Tibial artery (tissue), 4 donors: ENCODE data around the gene THSD4.

ENCODE experiments used
- DNase-seq, 2 donors: peaks; one replicate each; pipeline ENCODE4 v3.0.0-alpha.2; 2019
- H3K27ac ChIP-seq, 2 donors: fragments of 200-600 bp; sonication (generic) in 1 of 2; 1 replicate in 1 of 2; 2 replicates in 1 of 2; pipeline ENCODE4 v1.5.1; 2018 to 2019; ENCODE audit warnings: mild to moderate bottlenecking in 1 of 2
- H3K27me3 ChIP-seq, 2 donors: fragments of 200-600 bp; sonication (generic) in 1 of 2; one replicate each; pipeline versions ENCODE4 v1.5.1 to v1.6.0; 2016 to 2019
- H3K36me3 ChIP-seq, 3 donors: fragments of 200-600 bp; sonication (generic) in 2 of 3; one replicate each; pipeline ENCODE4 v1.5.1; 2016 to 2019; ENCODE audit warnings: mild to moderate bottlenecking in 2 of 3
- H3K4me1 ChIP-seq, 4 donors: fragments of 200-600 bp; sonication (generic) in 2 of 4; 1 replicate in 3 of 4; 2 replicates in 1 of 4; pipeline ENCODE4 v1.5.1; 2016 to 2019
- H3K4me3 ChIP-seq, 2 donors: fragments of 200-600 bp; sonication (generic) in 1 of 2; 1 replicate in 1 of 2; 2 replicates in 1 of 2; pipeline ENCODE4 v1.5.1; 2018 to 2019; ENCODE audit warnings: mild to moderate bottlenecking in 2 of 2
- H3K9me3 ChIP-seq, 3 donors: fragments of 200-600 bp; sonication (generic) in 1 of 3; one replicate each; pipeline ENCODE4 v1.5.1; 2016 to 2019
- intact Hi-C: fragments of 100-400 bp; cut with DNase I; formaldehyde crosslinking; loops from one replicate; pipeline ENCODE4 v1.15.0; 2023; ENCODE audit warnings: low total_unique reads
- TF ChIP-seq, protein P1 (sequence below), 2 experiments: fragments of 200-600 bp in 1 of 2; fragments of 450-650 bp in 1 of 2; IDR thresholded peaks; one replicate each; pipeline ENCODE4 v1.5.1; 2017 to 2019; ENCODE audit warnings: antibody characterized with exemption in 2 of 2, mild to moderate bottlenecking in 1 of 2, moderate library complexity in 1 of 2

The THSD4 gene

DNA sequence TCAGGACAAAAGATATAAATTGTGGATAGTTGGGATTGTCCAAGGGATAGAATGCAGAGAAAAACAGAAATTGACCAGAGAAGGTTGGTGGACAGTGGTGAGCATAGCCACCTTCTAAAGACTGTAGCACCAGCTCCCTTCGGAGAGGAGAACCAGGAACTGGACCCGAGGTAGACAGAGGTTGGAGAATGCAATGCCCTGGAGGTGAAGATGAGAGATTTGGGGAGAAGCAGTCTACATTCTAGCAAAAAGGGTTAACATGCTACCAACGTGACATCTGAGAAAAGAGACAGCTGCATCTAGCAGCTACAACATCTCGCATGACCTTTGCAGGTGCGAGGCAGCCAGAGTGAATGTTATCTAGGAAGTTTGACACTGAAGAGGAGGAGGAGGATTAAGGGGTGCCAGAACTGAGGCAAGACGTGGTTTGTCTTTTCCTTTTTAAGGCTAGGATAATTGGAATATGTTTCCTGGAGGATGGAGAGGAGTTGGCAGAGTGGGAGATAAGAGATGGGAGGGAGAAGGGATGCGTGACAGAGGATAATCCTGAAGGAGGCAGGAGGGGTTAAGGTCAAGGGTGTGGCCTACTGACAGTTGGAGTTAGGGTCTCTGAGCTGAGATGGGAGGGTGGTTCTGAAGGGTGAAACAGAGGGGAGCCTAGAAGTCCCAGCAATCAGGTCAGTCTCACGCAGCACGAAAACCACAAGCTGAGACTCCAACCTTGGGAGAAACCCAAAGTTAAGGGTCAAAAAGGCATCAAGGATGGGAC is 591.4 kb downstream of the THSD4 start:
- no peak for DNase-seq
- H3K4me3 ChIP-seq = no peak overlapping the region
- intact Hi-C loops = no loop called here
- H3K36me3 ChIP-seq = no peaks in the 10 kb centered on the region
- peaks cover 0 to 44% (median 25%) of the 10 kb centered on the region in 4 donors for H3K4me1 ChIP-seq
- TF ChIP-seq, protein P1, sequence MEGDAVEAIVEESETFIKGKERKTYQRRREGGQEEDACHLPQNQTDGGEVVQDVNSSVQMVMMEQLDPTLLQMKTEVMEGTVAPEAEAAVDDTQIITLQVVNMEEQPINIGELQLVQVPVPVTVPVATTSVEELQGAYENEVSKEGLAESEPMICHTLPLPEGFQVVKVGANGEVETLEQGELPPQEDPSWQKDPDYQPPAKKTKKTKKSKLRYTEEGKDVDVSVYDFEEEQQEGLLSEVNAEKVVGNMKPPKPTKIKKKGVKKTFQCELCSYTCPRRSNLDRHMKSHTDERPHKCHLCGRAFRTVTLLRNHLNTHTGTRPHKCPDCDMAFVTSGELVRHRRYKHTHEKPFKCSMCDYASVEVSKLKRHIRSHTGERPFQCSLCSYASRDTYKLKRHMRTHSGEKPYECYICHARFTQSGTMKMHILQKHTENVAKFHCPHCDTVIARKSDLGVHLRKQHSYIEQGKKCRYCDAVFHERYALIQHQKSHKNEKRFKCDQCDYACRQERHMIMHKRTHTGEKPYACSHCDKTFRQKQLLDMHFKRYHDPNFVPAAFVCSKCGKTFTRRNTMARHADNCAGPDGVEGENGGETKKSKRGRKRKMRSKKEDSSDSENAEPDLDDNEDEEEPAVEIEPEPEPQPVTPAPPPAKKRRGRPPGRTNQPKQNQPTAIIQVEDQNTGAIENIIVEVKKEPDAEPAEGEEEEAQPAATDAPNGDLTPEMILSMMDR (IDR thresholded peaks at IDR 0.05) = no peak
- H3K27me3 ChIP-seq = no peaks in the 10 kb centered on the region
- H3K9me3 ChIP-seq = no peaks in the 10 kb centered on the region
- H3K27ac ChIP-seq = peak overlapping the region; percentile 25 to 49

DNA sequence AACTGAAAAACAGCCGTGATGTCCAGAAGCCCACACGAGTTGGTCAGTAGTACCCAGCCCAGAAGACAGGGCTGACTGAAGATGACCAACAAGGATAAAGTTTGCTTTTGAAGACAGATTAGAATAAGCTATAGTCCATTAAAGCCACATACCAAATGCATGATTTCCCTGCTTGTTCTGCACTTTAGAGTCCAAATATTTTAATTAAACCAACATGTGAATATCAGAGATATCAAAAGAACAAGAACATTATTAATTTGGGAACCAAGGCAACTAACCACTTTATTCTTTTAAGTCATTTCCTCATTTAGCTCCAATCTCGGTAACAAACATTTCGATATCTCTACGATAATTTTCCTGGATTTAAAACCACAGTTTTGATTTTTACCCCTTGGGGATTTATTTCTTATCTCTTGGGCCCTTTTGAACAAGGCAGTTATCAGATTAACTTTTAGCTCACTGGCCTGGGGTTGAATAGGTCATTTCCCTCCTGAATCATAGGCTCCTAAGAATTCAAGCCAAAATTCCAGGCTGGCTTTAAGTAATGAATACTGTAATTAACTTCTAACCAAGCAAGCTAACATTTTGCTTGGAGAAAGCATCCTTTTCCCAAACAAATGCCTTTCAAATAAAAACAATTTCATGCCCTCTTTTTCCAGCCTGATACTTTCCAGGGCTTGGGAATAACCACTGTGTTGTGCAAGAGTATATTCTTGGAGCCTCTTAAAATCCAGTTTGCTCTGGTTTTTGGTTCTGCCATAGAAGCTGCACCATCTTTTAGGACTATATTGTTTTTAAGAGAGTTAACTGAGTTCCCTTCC is 592.2 kb downstream of the THSD4 start:
- DNase-seq = no peak
- Histone ChIP-seq H3K4me1 (peaks cover 0 to 51% (median 25%) of the 10 kb centered on the region in 4 donors), H3K9me3 (no peaks in the 10 kb centered on the region), H3K36me3 (no peaks in the 10 kb centered on the region), H3K27me3 (no peaks in the 10 kb centered on the region), H3K4me3 (no peak overlapping the region), H3K27ac (peak overlapping the region; percentile 25 to 49)
- TF ChIP-seq, protein P1 (IDR thresholded peaks at IDR 0.05) = no peak
- intact Hi-C loops = no loop called here

DNA sequence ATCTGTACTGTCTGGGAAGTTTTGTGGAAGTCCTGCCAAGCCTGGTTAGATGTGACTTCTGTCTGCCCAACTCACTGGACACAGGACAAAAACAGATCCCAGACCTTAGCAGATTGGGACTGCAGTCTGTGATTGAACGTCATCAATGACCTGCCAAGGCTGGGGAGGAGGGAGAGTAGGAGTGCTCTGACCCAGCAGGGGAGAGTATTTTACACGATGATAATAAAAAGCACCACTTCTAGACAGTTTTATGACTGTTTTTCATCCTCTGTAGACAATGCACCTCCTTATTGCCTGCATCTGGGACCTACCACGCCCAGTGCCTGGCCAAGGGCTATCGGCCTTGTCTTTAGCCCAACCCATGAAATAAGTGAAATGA is 592.8 kb downstream of the THSD4 start:
- H3K4me1 ChIP-seq = peaks cover 0 to 51% (median 25%) of the 10 kb centered on the region in 4 donors
- H3K4me3 ChIP-seq = no peak overlapping the region
- no peaks in the 10 kb centered on the region for H3K9me3 ChIP-seq
- DNase-seq = peak in 1 of 2 donors; percentile 30
- no peaks in the 10 kb centered on the region for H3K36me3 ChIP-seq
- H3K27ac ChIP-seq = peak overlapping the region; percentile 25 to 49
- intact Hi-C loops = no loop called here
- TF ChIP-seq, protein P1 (IDR thresholded peaks at IDR 0.05) = no peak
- H3K27me3 ChIP-seq = no peaks in the 10 kb centered on the region

DNA sequence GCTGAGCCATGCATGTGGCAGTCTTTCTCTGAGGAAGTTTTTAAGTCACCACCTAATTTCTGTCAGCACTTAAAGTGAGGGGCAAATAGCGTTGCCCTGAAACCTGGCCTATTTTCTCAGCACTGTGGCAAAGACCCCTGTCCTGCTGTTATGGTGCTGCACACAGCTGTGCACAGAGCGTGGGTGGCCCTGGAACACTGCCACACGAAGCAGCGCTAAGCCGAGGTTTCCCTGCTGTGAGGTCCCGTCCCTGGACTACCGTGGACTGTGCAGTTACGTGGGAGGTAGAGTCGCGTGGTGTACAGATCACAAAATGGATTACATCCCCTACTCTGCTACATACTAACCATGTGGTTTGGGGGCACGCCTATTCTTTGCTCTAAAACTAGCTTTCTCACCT is 593.5 kb downstream of the THSD4 start:
- Histone ChIP-seq H3K4me1 (peaks cover 0 to 51% (median 25%) of the 10 kb centered on the region in 4 donors), H3K27me3 (no peaks in the 10 kb centered on the region), H3K36me3 (no peaks in the 10 kb centered on the region), H3K9me3 (no peaks in the 10 kb centered on the region), H3K27ac (no peak overlapping the region), H3K4me3 (no peak overlapping the region)
- intact Hi-C loops = no loop called here
- DNase-seq = no peak
- TF ChIP-seq, protein P1 (IDR thresholded peaks at IDR 0.05) = no peak

DNA sequence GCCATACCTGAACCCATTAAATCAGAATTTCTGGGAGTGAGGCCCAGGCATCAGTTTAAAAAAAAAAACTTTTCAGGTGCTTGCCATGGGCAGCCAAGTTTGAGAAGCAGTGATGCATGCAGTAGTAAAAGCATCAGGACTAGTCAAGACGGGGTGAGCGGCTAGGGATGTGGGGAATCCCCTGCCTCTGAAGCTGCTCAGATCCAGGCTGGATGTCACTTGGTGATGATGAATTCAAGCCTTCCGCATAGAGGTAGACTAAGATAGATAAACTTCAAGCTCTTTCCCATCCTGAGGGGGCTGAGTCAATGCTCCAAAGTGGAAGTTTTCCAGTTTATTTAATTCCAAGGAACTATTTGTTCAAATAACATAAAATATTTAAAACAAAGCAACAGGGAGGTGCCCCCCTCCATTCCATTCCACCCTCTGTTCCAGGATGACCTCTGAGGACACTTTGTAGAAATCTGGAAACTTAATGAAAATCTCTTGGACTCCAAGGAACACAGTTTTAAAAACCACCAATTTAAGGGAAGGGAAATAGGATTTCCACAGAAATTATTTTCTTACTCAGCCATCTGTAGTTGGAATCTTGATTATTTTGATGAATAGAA is 594.6 kb downstream of the THSD4 start:
- no peaks in the 10 kb centered on the region for H3K9me3 ChIP-seq
- TF ChIP-seq, protein P1 (IDR thresholded peaks at IDR 0.05) = no peak
- H3K36me3 ChIP-seq = no peaks in the 10 kb centered on the region
- intact Hi-C loops = no loop called here
- DNase-seq = no peak
- no peak overlapping the region for H3K4me3 ChIP-seq
- peak overlapping the region in 1 of 2 donors; percentile 0 for H3K27ac ChIP-seq
- peaks cover 0 to 51% (median 25%) of the 10 kb centered on the region in 4 donors for H3K4me1 ChIP-seq
- no peaks in the 10 kb centered on the region for H3K27me3 ChIP-seq
